HT1080 (cell line): ENCODE results near the gene DNM1L. TPM values are rescaled to one million over a fixed set of nuclear protein-coding genes. Genes with fewer than 3 reads are reported as not detected.

Experiments used
- DNase-seq: peaks from one replicate; pipeline ENCODE4 v3.0.0-alpha.2; 2015; ENCODE audit warnings: low read depth
- small RNA-seq: library from RNA; depleted of rRNA; stranded (forward); fragments of <200 nt; gene quantifications from one replicate; pipeline ENCODE3, GENCODE V24; 2014
- total RNA-seq: library from RNA; depleted of rRNA; stranded (reverse); fragments of >200 nt; shearing (Covaris generic); gene quantifications from 2 replicates; pipeline ENCODE4 v1.2.3, GENCODE V29; 2014; rRNA removed

DNM1L gene
- total RNA-seq, 1 experiment from 2014 or later: 57.5 TPM

DNA sequence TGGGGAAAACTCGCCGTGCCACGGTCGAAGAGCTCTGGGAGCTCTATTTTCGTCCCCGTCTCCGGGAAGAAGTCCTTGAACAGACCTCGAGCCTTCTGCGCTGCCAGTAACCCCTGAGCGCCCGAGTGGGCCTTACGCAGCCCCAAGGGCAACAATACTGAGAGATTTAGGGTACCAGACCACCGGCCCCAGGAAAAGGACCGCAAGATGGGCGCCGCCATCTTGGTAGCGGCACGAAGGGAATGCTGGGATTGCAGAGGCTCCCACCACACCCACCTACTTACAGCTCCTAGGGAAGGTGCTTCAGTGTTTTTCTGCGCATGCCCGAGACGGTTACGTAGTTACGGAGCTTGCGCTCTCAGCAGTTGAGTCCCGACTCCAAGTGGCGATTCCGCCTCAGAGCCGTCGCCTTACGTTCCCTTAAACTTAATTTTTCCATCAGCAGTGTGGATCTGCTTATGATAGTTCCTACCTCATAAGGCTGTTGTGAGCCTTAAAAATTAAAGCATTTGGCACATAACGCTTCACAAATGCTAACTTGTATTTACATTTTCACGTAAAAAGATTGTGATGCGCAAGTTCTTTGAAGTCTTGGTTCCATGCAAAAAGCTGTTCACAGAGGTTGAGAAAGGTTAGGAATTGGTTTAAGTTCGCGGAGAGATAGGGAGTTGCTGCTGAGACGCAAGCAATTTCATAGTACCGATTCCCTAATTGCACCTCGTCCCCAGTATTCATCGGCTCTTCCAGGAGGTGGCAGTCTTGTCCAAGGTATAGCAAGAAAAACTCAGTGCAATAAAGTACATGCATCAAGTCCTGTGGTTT, 76.8 kb downstream of the DNM1L start, which contains the start of gene YARS2:
Gene YARS2, minus strand, starts transcription at position 244 of the 822 bp plus-strand sequence. Its CDS starts 23 bp downstream, at position 221.
- peak; percentile 91 for DNase-seq

DNA sequence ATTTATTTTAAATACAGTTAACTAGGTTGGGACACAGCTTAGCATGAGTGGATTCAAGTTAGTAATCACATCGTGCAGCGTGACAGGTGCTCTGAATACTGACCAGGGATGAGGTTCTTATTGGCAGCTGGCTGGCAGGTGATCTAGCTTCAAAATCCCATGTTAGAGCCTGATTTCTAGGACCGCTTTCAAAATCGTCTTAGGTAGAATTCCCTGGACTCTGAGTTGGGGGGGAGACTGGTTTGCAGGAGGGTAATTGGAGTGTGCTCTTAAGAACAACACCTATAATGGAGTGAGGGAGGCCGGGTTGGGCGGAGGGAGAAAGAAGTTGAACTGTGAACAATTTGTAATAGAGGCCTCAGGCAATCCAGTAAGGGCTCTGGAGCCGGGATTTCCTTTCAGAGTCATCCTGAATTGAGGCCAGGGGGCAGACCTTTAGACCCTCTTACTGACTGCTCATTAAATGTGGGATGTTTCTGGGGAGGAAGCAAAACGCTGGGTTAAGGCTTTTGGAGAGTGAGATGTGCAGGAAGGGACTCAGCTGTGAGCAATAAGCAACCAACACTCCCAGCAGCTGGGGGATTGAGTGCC, 77.5 kb downstream of the DNM1L start:
- peak; percentile 20 for DNase-seq

DNA sequence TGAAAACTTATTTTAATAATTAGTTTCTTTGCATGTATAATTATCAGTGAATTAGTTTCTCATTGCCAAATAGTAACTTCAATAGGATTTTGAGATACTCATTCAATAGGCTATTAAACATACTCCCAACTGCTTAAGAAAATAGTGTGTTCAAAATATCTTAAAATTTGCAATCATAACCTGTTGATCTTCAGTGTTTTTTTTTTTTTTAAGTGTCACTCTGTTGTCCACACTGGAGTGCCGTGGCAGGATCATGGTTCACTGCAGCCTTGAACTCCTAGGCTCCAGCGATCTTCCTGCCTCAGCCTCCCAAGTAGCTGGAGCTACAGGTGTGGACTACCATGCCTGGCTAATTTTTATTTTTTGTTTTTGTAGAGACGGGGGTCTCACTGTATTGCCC, 78.1 kb downstream of the DNM1L start:
- no peak for DNase-seq

DNA sequence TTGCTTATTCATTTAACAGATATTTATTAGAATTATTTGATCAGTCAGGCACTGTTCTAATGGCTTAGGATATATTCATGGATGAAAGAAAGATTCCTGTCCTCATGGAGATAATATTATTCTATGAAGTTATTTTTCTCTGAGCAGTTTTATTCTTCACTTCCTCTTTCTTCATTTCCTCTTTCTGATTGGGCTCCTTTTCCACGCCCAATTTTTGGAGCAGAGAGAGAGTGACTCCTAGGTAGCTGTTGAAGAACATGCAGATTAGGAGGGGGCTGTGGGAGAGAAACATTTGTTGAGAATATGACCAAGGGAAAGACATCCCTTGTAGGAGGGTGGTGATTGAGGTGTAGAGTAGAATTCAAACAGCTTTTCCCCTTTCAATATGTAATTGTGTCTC, 82.6 kb downstream of the DNM1L start:
- DNase-seq: no peak

DNA sequence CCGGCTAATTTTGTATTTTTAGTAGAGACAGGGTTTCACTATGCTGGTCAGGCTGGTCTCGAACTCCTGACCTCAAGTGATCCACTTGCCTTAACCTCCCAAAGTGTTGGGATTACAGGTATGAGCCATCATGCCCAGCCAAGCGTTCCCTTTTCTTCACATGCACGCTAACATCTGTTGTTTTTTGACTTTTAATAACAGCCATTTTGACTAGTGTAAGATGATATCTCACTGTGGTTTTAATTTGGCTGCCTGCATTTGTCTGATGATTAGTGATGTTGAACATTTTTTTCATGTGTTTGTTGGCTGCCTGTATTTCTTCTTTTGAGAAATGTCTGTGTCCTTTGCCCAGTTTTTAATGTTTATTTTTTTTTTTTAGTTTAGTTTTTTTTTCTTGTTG, 86.8 kb downstream of the DNM1L start:
- DNase-seq: no peak

DNA sequence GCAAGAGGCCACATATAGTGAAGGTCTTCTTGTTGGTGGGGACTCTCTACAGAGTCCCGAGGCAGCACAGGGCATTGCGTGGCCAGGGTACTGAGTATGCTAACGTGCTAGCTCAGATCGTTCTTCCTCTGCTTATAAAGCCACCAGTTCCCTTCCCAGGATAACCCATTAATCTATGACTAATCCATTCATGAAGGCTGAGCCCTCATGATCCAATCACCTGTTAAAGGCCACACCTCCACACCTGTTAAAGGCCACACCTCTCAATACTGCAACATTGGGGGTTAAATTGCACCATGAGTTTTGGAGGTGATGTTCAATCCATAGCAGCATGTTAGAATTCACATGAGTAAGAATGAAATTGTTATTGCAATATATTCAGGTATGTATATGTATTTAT, 89.4 kb downstream of the DNM1L start:
- DNase-seq: no peak

DNA sequence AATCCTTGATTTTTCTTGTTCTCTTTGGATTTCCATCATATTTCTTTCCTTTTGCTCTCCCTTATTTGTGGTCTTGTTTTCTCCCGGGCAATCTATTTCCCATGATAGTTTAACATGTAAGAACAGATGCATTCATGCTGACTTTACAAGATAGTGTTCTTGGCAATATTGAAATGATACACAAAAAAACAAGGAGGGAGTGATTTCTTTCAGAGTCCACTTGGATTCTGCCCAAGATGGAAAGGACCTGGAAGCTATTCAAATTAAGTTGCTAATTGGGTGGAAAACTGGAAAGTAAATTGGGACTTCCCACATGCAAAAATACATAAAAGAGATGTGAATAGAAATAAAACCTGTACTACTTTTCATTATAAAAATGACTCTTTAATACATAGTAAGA, 91.0 kb downstream of the DNM1L start:
- DNase-seq: no peak

DNA sequence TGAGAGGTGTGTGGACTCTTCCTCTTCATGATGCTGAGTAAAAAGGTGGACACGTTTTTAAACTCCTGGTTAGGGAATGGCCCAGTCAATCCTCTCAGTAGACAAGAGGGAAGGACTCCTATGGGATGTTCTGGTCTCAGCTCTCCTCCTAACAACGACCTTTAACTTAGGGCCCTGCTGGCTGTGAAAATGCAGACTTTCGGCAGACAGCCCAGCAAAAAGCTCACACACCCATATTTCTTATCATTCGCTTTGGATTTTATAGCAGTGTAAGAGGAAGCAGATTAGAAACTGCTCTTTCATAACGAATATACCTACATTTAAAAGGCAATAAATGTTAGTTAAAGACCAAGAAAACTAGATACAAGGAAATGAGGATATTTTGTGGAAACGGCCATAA, 94.6 kb downstream of the DNM1L start:
- no peak for DNase-seq

DNA sequence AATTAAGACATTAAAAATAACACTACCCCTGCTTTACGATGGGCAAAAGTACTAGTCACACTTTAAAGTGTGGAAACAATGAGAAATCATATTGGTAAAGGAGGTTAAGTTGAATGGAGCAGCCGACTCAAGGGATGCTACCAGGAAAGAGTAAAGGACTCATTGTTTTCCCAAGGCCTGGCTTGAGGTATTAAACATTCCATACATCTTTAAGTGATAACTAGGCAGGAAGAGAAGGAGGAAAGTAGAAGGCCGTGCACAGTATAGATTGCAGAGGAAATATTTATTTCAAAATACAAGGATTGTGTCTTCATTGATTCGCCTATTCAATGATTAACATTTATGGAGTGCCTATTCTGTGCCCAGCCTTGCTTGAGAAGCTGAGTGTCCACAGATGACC, 97.2 kb downstream of the DNM1L start:
- DNase-seq: peak; percentile 52

DNA sequence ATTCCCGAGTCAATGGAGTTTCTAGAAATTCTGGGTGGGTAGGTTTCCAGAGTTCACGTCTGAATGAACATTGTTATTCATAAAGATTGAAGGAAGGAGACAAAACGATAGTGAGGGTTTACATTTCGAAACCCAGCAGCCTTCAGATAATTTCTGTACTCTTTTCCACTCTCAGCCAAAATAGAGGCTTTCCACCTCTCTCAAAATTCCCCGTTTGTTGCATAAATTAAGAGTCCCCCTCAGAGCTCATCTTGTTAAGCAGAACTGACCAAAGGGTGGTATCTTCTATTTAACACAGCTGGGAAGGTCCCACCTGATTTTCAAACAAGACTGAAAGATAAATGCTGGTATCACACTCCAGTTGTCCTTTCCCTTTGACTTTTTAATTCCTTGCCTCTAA, 98.1 kb downstream of the DNM1L start:
- no peak for DNase-seq

DNA sequence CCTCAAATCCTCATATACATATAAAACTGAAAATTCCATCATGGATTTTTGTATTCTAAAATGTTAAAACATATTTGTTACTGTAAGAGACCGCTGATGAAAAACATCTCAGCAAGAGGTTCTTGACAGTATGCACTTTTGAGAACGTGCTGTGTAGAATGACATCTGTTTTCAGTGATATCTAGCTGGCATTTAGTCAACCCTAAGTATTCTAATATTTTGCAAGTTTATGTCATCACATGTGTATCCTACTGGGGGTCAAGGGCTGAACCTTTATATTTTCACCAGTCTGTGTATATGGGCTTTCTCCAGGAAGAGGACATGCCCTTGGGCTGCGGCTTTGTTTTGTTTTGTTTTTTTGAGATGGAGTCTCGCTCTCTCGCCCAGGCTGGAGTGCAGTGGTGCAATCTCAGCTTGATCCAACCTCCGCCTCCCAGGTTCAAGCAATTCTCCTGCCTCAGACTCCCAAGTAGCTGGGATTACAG, 98.6 kb downstream of the DNM1L start:
- no peak for DNase-seq

DNA sequence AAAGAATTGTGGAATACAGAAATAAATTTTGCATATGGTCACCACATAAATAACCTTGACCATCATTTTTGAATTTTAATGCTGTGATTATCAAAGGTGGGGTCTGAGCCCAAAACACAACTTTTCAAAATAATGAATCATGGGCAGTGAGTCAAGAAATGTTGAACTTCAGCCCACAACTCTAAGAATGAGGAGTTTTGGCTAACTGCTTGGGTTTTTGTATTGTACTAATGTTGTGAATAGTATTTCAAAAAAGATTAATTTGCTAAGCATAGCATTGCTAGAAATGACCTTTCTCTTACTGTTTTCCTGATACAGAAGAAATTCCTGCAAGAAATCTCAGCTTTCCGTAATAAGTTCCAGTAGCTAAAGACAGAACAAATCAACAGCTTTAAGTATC, 101.0 kb downstream of the DNM1L start:
- no peak for DNase-seq

DNA sequence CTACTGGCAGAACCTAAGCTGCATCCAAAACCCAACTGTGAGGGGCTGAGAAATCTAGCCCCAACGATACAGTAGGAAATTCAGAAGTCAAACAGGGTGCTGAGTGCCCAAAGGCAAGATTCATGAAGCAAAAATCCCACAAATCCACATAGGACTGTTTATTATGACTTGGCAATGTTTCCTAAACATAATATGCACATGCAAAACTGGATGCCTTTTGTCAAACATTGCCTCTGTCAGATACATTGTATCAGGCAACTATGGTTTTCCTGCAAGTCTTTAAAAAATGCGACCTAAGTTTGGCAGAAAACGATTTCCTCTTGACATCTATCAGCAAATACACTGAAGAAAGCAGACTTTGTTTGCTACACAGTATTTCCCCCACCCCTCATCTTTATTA, 103.9 kb downstream of the DNM1L start:
- DNase-seq: no peak

DNA sequence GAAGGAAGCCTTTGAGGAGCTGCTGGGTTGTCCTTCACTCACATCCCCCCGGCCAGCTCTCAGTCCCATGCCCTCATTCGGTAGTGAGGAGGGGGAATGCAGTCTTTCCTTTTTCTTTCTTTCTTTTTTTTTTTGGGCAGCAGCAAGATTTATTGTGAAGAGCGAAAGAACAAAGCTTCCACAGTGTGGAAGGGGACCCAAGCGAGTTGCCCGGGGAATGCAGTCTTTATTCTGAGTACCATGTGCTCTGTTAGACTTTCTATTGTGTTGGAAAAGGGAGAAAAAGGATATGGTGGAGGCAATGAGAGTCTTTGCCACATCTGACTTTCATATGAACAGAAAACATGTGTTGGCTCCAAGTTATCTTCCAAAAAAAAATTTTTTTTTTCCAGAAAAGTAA, 106.5 kb downstream of the DNM1L start:
- no peak for DNase-seq

DNA sequence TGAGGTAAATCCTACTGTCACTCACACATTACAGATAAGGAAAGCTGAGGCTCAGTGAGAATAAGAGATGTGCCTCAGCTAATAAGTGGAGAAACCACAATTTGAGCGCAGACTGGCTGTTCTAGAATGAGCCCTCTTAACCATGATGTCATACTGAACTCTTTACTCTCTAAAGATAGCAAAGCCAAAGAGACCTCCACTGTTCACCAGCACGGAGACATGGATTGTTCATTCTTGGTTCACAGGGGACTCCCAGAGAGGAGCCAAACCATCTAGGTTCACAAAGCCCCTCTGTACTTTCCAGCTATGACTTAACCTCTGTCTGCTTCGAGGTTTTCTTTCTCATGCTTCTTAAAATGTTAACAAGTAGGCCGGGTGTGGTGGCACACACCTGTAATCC, 109.3 kb downstream of the DNM1L start:
- no peak for DNase-seq

DNA sequence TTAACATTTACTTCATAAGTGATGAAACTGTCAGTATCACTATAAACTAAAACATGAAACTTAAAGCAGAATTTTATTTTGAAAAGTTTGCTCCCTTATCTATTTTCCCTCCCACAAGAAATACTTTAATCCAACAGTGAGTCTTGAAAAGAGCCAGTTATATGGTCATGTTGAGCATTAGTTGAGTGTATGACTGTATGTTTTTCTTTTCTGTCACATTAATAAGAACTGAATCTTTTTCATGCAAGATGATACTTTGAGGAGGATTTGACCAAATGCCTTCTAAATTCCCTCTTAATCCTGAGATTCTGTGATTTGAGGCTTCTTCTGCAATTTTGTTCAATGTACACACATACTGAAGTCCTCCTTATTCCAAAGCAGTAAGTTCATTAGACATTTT, 110.3 kb downstream of the DNM1L start:
- DNase-seq: no peak

DNA sequence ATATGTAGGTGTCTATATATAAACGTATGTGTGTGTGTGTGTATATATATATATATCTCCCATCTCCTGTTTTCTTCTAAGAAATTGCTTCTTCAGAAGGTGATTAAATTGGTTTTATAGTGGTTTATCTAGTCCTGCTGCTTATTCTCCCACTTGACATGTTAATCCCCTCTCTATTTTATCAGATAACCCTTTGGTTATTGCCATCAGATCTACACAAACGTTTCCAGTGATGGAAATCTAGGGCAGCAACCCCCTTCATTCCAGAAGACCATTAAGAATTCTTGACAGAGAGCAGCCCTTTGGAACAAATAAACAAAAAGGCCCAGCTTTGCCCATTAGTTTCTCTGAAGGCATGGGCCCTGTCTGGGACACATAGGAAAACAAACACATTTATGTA, 110.8 kb downstream of the DNM1L start:
- no peak for DNase-seq

DNA sequence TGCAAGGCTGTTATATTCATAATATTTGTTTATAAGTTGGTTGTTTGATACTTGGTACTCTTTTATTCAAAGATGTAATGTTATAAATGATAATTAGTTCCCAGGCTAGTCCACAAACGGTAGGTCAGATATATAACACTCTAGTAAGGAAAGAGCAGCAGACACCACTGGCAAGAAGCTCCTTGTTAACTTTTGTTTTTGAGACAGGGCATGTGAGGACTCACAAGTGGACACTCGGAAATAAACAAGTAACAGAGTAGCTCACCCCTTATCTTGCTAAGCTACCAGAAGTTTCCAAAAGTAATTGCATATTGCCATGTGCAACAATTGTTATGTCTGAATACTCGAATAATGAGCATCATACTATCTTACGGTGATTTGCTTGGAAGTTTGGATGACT, 115.2 kb downstream of the DNM1L start:
- DNase-seq: no peak

Small RNAs within 50 kb of the gene (small RNA-seq; reads per million reads assigned to genes)
- gene RF00019: not detected

Other genes with a start within 250 kb of the DNM1L start
- 38.8 and 48.1 TPM in 2 replicates for gene YARS2, start 76.6 kb downstream of the DNM1L start, total RNA-seq
- 3.4 and 4.6 TPM in 2 replicates for gene PKP2, start 217.5 kb downstream of the DNM1L start, total RNA-seq